KMS-11 (cell line): Measurements from ENCODE around the gene FLYWCH1.

Experiments
- H2AFZ ChIP-seq: fragments of 200-600 bp; sonication (generic); 2 replicates; pipeline ENCODE4 v1.6.1; 2016; ENCODE audit warnings: antibody characterized with exemption, mixed run types, low read depth
- H3K27ac ChIP-seq: fragments of 200-600 bp; sonication (generic); 2 replicates; pipeline ENCODE4 v1.6.1; 2016; ENCODE audit warnings: mild to moderate bottlenecking, mixed run types
- H3K27me3 ChIP-seq: fragments of 200-600 bp; sonication (generic); 2 replicates; pipeline ENCODE4 v1.6.1; 2017; ENCODE audit warnings: mild to moderate bottlenecking, low read depth, mixed run types, moderate library complexity; ENCODE audit not compliant: insufficient read depth
- H3K36me3 ChIP-seq: fragments of 200-600 bp; sonication (generic); 2 replicates; pipeline ENCODE4 v1.6.1; 2017; ENCODE audit warnings: mild to moderate bottlenecking, mixed run types; ENCODE audit not compliant: insufficient read depth
- H3K4me1 ChIP-seq: fragments of 200-600 bp; sonication (generic); 2 replicates; pipeline ENCODE4 v1.6.1; 2016; ENCODE audit warnings: mild to moderate bottlenecking, low read depth, mixed run types; ENCODE audit not compliant: poor library complexity, severe bottlenecking
- H3K4me2 ChIP-seq: fragments of 200-600 bp; sonication (generic); 2 replicates; pipeline ENCODE4 v1.7.0; 2016; ENCODE audit warnings: mild to moderate bottlenecking, mixed run types
- H3K4me3 ChIP-seq: fragments of 200-600 bp; sonication (generic); IDR thresholded peaks from 2 replicates; pipeline ENCODE4 v1.6.1; 2017; ENCODE audit warnings: low read depth, low read length, mixed read lengths; ENCODE audit not compliant: insufficient read depth
- H3K79me2 ChIP-seq: fragments of 200-600 bp; sonication (generic); 2 replicates; pipeline ENCODE4 v1.6.1; 2016; ENCODE audit warnings: low read depth, mixed run types; ENCODE audit not compliant: insufficient read depth
- H3K9ac ChIP-seq: fragments of 200-600 bp; sonication (generic); 2 replicates; pipeline ENCODE4 v1.6.1; 2016; ENCODE audit warnings: mild to moderate bottlenecking, mixed run types
- H4K20me1 ChIP-seq: fragments of 200-600 bp; sonication (generic); 2 replicates; pipeline ENCODE4 v1.6.1; 2016; ENCODE audit warnings: mild to moderate bottlenecking, mixed run types; ENCODE audit not compliant: insufficient read depth
- TF ChIP-seq, protein P1 (sequence below): fragments of 200-600 bp; sonication (generic); conservative IDR thresholded peaks from 2 replicates; pipeline ENCODE4 v1.6.1; 2017; ENCODE audit warnings: low read depth, mild to moderate bottlenecking, antibody characterized with exemption, low read length, moderate library complexity, mixed read lengths

The FLYWCH1 gene

DNA sequence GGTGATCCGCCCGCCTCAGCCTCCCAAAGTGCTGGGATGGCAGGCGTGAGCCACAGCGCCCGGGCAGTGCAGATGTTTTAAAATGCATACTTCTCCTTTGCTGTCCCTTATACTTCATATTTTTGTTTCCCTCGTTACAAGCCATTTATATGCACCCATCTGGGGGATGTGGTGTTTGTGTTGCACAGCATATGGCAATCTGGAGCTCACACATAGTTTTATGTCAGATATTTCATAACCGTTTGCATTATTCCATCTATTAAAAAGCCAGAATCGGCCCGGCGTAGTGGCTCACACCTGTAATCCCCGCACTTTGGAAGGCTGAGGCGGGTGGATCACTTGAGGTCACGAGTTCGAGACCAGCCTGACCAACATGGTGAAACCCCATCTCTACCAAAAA is 11.8 kb downstream of the FLYWCH1 start:
- H4K20me1 ChIP-seq, result no peaks in the 10 kb centered on the region
- TF ChIP-seq, protein P1, sequence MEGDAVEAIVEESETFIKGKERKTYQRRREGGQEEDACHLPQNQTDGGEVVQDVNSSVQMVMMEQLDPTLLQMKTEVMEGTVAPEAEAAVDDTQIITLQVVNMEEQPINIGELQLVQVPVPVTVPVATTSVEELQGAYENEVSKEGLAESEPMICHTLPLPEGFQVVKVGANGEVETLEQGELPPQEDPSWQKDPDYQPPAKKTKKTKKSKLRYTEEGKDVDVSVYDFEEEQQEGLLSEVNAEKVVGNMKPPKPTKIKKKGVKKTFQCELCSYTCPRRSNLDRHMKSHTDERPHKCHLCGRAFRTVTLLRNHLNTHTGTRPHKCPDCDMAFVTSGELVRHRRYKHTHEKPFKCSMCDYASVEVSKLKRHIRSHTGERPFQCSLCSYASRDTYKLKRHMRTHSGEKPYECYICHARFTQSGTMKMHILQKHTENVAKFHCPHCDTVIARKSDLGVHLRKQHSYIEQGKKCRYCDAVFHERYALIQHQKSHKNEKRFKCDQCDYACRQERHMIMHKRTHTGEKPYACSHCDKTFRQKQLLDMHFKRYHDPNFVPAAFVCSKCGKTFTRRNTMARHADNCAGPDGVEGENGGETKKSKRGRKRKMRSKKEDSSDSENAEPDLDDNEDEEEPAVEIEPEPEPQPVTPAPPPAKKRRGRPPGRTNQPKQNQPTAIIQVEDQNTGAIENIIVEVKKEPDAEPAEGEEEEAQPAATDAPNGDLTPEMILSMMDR, result no peak
- H3K27ac ChIP-seq, result no peak overlapping the region
- H3K4me3 ChIP-seq, result no peak overlapping the region
- no peak overlapping the region for H2AFZ ChIP-seq
- H3K36me3 ChIP-seq, result no peaks in the 10 kb centered on the region
- H3K4me2 ChIP-seq, result no peak overlapping the region
- no peak overlapping the region for H3K9ac ChIP-seq
- H3K4me1 ChIP-seq, result peaks cover 23% of the 10 kb centered on the region
- no peaks in the 10 kb centered on the region for H3K27me3 ChIP-seq
- H3K79me2 ChIP-seq, result no peaks in the 10 kb centered on the region

DNA sequence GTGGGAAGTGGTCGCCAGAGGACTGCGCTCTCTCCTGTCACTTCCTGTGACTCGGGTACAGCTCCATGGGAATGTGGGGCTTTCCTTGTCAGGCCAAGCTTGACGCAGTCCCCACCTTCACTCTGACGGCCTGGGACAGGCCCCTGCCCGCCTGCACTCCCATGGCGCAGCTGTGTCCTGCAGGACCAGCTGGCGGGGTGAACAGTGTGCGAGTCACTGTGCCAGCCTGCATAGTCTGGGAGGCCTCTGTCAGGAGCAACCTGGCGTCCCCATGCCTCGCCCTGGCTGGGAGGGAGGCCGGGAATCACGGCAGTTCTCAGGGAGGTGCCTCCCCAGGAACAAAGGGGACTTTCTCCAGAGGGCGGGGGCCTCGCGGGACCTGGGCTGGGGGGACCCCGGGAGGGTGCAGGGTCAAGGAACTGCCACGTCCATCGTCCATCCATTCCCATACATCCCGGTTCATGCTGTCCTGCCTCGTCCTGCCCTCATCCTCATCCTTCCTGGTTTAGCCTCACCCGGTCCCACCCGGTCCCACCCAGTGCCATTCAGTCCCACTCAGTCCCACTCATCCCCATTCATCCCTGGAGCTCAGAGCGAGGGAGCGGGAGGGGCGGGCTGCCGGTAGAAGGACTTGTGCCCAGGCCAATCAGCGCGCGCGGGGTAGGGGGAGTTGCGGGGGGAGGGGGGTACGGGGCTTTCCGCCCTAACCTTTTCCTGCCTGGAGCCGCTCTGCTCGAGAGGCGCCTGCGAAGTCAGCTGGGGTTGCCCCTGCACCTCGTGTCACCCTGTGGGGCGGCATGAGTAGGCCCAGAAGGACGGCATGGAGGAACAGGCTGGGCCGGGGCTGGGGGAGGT is 13.4 kb downstream of the FLYWCH1 start:
- no peak overlapping the region for H3K4me2 ChIP-seq

DNA sequence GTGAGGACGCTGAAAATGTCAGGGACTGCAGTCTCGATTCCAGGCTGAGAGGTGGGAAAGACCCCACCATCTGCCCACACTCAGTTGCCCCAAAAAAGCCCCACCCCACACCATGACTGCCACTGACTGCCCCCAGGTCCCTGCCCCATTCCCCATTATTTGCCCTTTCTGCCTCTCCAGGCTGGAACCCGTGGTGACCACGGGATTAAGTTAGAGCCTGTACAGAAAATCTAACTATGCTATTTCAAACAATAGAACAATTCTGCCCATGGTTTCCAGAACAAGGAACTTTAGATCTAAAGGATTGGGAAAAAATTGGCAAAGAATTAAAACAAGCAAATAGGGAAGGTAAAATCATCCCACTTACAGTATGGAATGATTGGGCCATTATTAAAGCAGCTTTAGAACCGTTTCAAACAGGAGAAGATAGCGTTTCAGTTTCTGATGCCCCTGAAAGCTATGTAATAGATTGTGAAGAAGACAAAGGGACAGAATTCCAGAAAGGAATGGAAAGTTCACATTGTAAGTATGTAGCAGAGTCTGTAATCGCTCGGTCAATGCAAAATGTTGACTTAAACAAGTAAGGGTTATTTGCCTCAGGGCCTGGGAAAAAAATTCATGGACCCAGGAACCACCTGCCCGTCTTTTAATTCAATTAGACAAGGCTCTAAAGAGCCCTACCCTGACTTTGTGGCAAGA is 14.4 kb downstream of the FLYWCH1 start:
- Histone ChIP-seq H3K36me3 (no peaks in the 10 kb centered on the region), H3K4me1 (peaks cover 14% of the 10 kb centered on the region), H4K20me1 (no peaks in the 10 kb centered on the region), H3K27ac (no peak overlapping the region), H2AFZ (no peak overlapping the region), H3K4me3 (no peak overlapping the region), H3K9ac (no peak overlapping the region), H3K79me2 (no peaks in the 10 kb centered on the region), H3K4me2 (peak overlapping the region; percentile 40; the same call in 1 of the 2 replicates), H3K27me3 (no peaks in the 10 kb centered on the region)
- TF ChIP-seq, protein P1, result no peak

More for the DNA sequence above, 13.4 kb downstream of the FLYWCH1 start:
- Histone ChIP-seq H3K36me3 (no peaks in the 10 kb centered on the region), H3K27me3 (no peaks in the 10 kb centered on the region), H3K4me1 (peaks cover 14% of the 10 kb centered on the region), H3K4me3 (no peak overlapping the region), H3K27ac (no peak overlapping the region), H4K20me1 (no peaks in the 10 kb centered on the region), H2AFZ (no peak overlapping the region), H3K9ac (no peak overlapping the region), H3K79me2 (no peaks in the 10 kb centered on the region)
- TF ChIP-seq, protein P1, result no peak

DNA sequence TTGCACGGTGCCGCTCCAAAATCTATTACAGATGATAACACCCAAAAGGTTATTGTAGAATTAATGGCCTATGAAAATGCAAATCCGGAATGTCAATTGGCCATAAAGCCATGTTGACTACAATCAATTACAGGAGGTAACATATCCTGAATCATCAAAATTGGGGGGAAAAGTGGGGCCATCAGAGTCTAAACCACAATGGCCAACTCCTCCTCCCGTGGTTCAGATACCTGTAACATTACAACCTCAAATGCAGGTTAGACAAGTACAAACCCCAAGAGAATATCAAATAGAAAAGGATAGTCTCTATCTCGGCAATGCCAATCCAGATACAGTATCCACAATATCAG is 14.9 kb downstream of the FLYWCH1 start:
- Histone ChIP-seq H4K20me1 (no peaks in the 10 kb centered on the region), H3K27ac (no peak overlapping the region), H3K4me2 (peak overlapping the region; percentile 40), H3K36me3 (no peaks in the 10 kb centered on the region), H3K27me3 (no peaks in the 10 kb centered on the region), H3K9ac (no peak overlapping the region), H3K79me2 (no peaks in the 10 kb centered on the region), H3K4me3 (no peak overlapping the region), H3K4me1 (peaks cover 14% of the 10 kb centered on the region), H2AFZ (0 out of 2 replicates have a peak overlapping the region, but pooled peaks have one; percentile 19)
- TF ChIP-seq, protein P1, result no peak
